SU-DHL-6 (cell line): ENCODE results near the gene DNAAF6.
"Not testable (repeated sequence)": the region's sequence is repeated elsewhere in the genome, so short reads cannot be mapped to it uniquely, and the experiment has no call there.

Experiments used
- H2AFZ ChIP-seq: fragments of 200-600 bp; sonication (generic); 2 replicates; pipeline ENCODE4 v1.6.1; 2014; ENCODE audit warnings: low read depth, mild to moderate bottlenecking, moderate library complexity, mixed read lengths, antibody characterized with exemption, low read length; ENCODE audit not compliant: severe bottlenecking
- H3F3A ChIP-seq: fragments of 200-600 bp; shearing (Covaris generic); 2 replicates; pipeline ENCODE4 v1.6.0; 2016; ENCODE audit warnings: antibody characterized with exemption, mild to moderate bottlenecking; ENCODE audit not compliant: insufficient read depth
- H3K27ac ChIP-seq: fragments of 200-600 bp; sonication (generic); 2 replicates; pipeline ENCODE4 v1.5.1; 2016; ENCODE audit warnings: low read depth, mild to moderate bottlenecking, low read length, moderate library complexity, mixed read lengths
- H3K27me3 ChIP-seq: fragments of 200-600 bp; sonication (generic), shearing (Covaris generic); 2 replicates; pipeline ENCODE4 v1.6.0; 2014; ENCODE audit warnings: mild to moderate bottlenecking, low read length
- H3K36me3 ChIP-seq: fragments of 200-600 bp; sonication (generic); 2 replicates; pipeline ENCODE4 v1.6.1; 2014; ENCODE audit warnings: mild to moderate bottlenecking, low read length, mixed read lengths
- H3K4me2 ChIP-seq: fragments of 300-600, 200-600 bp; shearing (Covaris generic), sonication (generic); 2 replicates; pipeline ENCODE4 v1.6.0; 2014; ENCODE audit warnings: low read length, low read depth, mild to moderate bottlenecking; ENCODE audit not compliant: poor library complexity, severe bottlenecking
- H3K4me3 ChIP-seq: fragments of 200-600 bp; sonication (generic); 2 replicates; pipeline ENCODE4 v1.5.1; 2014; ENCODE audit warnings: antibody characterized with exemption, low read length, mild to moderate bottlenecking, mixed read lengths; ENCODE audit not compliant: insufficient read depth, poor library complexity, severe bottlenecking
- H3K79me2 ChIP-seq: fragments of 200-600 bp; sonication (generic); 2 replicates; pipeline ENCODE4 v1.6.1; 2014; ENCODE audit warnings: mild to moderate bottlenecking, low read length, moderate library complexity; ENCODE audit not compliant: insufficient read depth
- H3K9ac ChIP-seq: fragments of 200-600 bp; sonication (generic); 2 replicates; pipeline ENCODE4 v1.7.0; 2014; ENCODE audit warnings: mild to moderate bottlenecking, low read length
- H3K9me2 ChIP-seq: fragments of 200-600 bp; sonication (generic); replicated peaks from 2 replicates; pipeline ENCODE4 v1.6.1; 2014; ENCODE audit warnings: low read length; ENCODE audit not compliant: insufficient read depth
- H3K9me3 ChIP-seq: fragments of 200-600 bp; sonication (generic); 2 replicates; pipeline ENCODE4 v1.6.1; 2014; ENCODE audit warnings: low read length, mixed read lengths; ENCODE audit not compliant: insufficient read depth
- H4K20me1 ChIP-seq: fragments of 200-600 bp; sonication (generic); 2 replicates; pipeline ENCODE4 v1.6.1; 2014; ENCODE audit warnings: low read depth, mild to moderate bottlenecking, antibody characterized with exemption, low read length, moderate library complexity, mixed read lengths
- EZH2phosphoT487 ChIP-seq: fragments of 200-600 bp; sonication (generic), shearing (Covaris generic); conservative IDR thresholded peaks from 2 replicates; pipeline ENCODE4 v1.6.1; 2018; ENCODE audit warnings: mild to moderate bottlenecking, antibody characterized with exemption, low read length, moderate library complexity, mixed read lengths
- TF ChIP-seq, protein P1 (sequence below): fragments of 200-600 bp; sonication (generic); IDR thresholded peaks from one replicate; pipeline ENCODE4 v1.5.1; 2017; ENCODE audit warnings: antibody characterized with exemption, mild to moderate bottlenecking, low read length, moderate library complexity; ENCODE audit not compliant: insufficient read depth, poor library complexity, severe bottlenecking

DNAAF6 gene

DNA sequence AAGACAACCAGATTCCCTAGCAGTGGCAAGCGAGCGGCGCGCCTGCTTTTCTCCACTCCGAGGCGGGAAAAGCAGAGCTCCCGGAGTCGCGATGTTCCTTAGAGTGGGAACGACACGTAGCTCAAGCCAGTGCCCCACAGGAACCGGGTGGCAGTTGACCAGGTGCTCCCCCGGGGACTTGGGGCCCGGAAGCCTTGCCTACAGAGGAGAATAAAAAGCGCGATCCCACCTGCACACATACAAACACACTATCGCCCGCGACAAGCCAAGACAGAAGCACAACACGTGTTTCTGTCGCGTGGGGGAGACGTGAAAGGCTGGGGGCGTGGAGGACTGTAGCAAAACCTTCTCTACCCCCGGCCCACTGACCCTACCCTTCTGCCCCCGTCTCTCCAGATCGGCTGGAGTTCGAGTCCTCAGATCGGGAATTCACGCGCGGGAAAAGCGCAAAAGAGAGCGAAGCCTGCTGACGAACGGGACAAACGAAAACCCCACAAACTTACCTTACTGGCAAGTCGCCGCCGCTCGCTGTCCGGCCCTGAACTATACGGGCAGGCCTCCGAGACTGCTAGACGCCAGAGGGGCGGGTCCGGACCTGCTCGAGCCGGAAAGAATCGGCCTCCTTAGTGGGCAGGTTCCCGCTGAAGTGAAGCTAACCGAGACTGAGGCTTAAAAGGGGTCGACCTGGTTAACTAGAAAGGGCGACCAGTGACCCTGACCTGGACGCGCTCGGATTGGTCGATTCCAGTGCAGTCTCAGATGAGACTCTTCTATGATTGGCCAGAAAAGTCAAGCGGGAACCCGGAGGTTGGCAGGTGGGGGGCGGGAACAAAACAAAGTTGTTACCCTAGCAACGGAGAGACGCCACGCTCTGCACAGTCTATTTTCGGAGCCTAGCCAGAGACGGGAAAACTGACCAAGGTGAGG, at the start of gene DNAAF6, which contains the start of gene NUP62CL:
Gene DNAAF6, plus strand, starts transcription at position 842 of the 927 bp plus-strand sequence. CDS start 6,265 bp downstream, outside the sequence.
Gene NUP62CL, minus strand, starts transcription at position 664 of the 927 bp plus-strand sequence. CDS start 31,287 bp downstream, outside the sequence.
- Histone ChIP-seq H3K79me2 (no peaks in the 10 kb centered on the region), H4K20me1 (no peaks in the 10 kb centered on the region), H3K9me2 (no peaks in the 10 kb centered on the region), H3K27me3 (no peaks in the 10 kb centered on the region), H3F3A (no peaks in the 10 kb centered on the region; the same call in 1 of the 2 replicates), H3K9ac (peak within 1 kb of the TSS; percentile 66), H2AFZ (peak within 1 kb of the TSS; percentile 86), H3K4me3 (peak within 1 kb of the TSS; percentile 59), H3K9me3 (no peaks in the 10 kb centered on the region), H3K36me3 (no peaks in the 10 kb centered on the region), H3K27ac (peak within 1 kb of the TSS; percentile 26; the same call in 1 of the 2 replicates), H3K4me2 (peak within 1 kb of the TSS; percentile 82)
- TF ChIP-seq, protein P1, sequence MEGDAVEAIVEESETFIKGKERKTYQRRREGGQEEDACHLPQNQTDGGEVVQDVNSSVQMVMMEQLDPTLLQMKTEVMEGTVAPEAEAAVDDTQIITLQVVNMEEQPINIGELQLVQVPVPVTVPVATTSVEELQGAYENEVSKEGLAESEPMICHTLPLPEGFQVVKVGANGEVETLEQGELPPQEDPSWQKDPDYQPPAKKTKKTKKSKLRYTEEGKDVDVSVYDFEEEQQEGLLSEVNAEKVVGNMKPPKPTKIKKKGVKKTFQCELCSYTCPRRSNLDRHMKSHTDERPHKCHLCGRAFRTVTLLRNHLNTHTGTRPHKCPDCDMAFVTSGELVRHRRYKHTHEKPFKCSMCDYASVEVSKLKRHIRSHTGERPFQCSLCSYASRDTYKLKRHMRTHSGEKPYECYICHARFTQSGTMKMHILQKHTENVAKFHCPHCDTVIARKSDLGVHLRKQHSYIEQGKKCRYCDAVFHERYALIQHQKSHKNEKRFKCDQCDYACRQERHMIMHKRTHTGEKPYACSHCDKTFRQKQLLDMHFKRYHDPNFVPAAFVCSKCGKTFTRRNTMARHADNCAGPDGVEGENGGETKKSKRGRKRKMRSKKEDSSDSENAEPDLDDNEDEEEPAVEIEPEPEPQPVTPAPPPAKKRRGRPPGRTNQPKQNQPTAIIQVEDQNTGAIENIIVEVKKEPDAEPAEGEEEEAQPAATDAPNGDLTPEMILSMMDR: no peak
- no peak for TF ChIP-seq EZH2phosphoT487

DNA sequence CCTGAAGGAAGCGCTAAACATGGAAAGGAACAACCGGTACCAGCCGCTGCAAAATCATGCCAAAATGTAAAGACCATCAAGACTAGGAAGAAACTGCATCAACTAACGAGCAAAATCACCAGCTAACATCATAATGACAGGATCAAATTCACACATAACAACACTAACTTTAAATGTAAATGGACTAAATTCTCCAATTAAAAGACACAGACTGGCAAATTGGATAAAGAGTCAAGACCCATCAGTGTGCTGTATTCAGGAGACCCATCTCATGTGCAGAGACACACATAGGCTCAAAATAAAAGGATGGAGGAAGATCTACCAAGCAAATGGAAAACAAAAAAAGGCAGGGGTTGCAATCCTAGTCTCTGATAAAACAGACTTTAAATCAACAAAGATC, 48.8 kb upstream of the DNAAF6 start:
- H3K36me3 ChIP-seq, H2AFZ ChIP-seq, H3K27ac ChIP-seq, H3K27me3 ChIP-seq, H3K9ac ChIP-seq, H3K4me3 ChIP-seq, H3K4me2 ChIP-seq, H3K9me3 ChIP-seq, H4K20me1 ChIP-seq, H3K79me2 ChIP-seq, H3F3A ChIP-seq, H3K9me2 ChIP-seq: not testable (repeated sequence)

DNA sequence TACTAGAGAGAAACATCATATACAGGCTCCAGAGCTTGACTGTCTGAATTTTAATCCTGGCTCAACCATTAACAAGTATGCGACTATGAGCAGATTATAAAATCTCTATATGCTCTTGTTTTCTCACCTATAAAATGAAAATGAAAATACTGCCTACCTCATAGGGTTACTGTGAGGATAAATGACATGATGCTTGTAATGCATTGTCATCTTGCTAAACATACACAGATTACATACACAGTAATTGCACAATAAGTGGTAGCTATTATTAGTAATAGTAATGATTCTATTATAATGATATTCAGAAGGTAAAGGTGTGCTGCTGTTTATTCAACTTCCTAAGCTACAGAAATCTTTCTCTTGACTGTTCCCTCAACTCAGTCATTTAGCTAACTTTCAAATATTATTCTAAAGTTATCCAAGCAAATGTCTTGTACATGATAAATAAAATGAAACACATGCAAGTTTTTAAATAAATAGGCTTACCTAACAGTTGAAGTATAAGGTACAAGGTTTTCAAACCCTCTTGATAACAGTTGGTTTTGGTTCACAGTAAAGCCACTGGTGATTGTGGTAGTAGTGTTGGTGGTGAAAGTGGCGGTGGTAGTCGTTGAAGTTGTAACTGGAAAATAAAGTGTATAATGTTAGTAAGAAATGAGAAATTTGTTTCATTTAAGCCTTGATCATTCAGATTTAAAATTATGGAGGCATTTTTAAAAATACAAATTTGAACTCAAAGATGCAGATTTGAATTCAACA, 39.1 kb upstream of the DNAAF6 start:
- no peak for TF ChIP-seq EZH2phosphoT487
- TF ChIP-seq, protein P1: no peak
- no peak overlapping the region for H3K27ac ChIP-seq
- no peak overlapping the region for H2AFZ ChIP-seq
- H3K4me3 ChIP-seq: no peak overlapping the region
- H3K9me2 ChIP-seq: no peaks in the 10 kb centered on the region
- no peaks in the 10 kb centered on the region for H3K36me3 ChIP-seq
- H3K9me3 ChIP-seq: no peaks in the 10 kb centered on the region
- no peaks in the 10 kb centered on the region for H4K20me1 ChIP-seq
- H3F3A ChIP-seq: no peaks in the 10 kb centered on the region
- H3K27me3 ChIP-seq: no peaks in the 10 kb centered on the region
- H3K79me2 ChIP-seq: no peaks in the 10 kb centered on the region
- no peak overlapping the region for H3K4me2 ChIP-seq
- no peak overlapping the region for H3K9ac ChIP-seq
